HepG2 (cell line): Measurements from ENCODE around the gene TPRG1L. TPM values are rescaled to one million over a fixed set of nuclear protein-coding genes. Genes with fewer than 3 reads are reported as not detected.

Experiments
- CENPT ChIP-seq: sonication (generic); formaldehyde crosslinking; IDR thresholded peaks from 2 replicates; pipeline ENCODE4 v1.8.0; 2022; ENCODE audit warnings: low read depth, mild to moderate bottlenecking, moderate library complexity, missing genetic modification reagents
- CREM ChIP-seq, 2 experiments: sonication (generic) in 1 of 2; formaldehyde crosslinking in 1 of 2; IDR thresholded peaks; 2 replicates each; pipeline versions ENCODE4 v1.4.0 to v1.6.1; 2016 to 2020; ENCODE audit warnings: antibody characterized with exemption in 1 of 2, mild to moderate bottlenecking in 1 of 2, missing genetic modification reagents in 1 of 2
- DNMT3B ChIP-seq: conservative IDR thresholded peaks from 2 replicates; pipeline ENCODE4 v1.6.1; 2016; ENCODE audit warnings: missing biosample characterization, control low read depth
- FOXK2 ChIP-seq: fragments of 450-650 bp; IDR thresholded peaks from 2 replicates; pipeline ENCODE4 v1.6.1; 2016
- GMEB1 ChIP-seq: sonication (generic); formaldehyde crosslinking; IDR thresholded peaks from 2 replicates; pipeline ENCODE4 v1.5.1; 2020; ENCODE audit warnings: missing genetic modification reagents, mild to moderate bottlenecking, borderline replicate concordance
- HCFC1 ChIP-seq: fragments of 150-350 bp; IDR thresholded peaks from 2 replicates; pipeline ENCODE4 v1.6.1; 2014; ENCODE audit warnings: low read depth, low read length
- SUZ12 ChIP-seq: fragments of 150-350 bp; IDR thresholded peaks from 2 replicates; pipeline ENCODE4 v1.6.1; 2014; ENCODE audit warnings: low read depth, low read length
- ZNF572 ChIP-seq: sonication (generic); formaldehyde crosslinking; IDR thresholded peaks from 2 replicates; pipeline ENCODE4 v1.5.1; 2020; ENCODE audit warnings: mild to moderate bottlenecking, missing genetic modification reagents
- ZNF687 ChIP-seq: sonication (generic); formaldehyde crosslinking; IDR thresholded peaks from 2 replicates; pipeline ENCODE4 v1.5.1; 2020; ENCODE audit warnings: mild to moderate bottlenecking, missing genetic modification reagents, moderate library complexity
- ZNF749 ChIP-seq: sonication (generic); formaldehyde crosslinking; IDR thresholded peaks from 2 replicates; pipeline ENCODE4 v1.8.0; 2022; ENCODE audit warnings: mild to moderate bottlenecking, missing genetic modification reagents, moderate library complexity, borderline replicate concordance
- polyA plus RNA-seq, 8 experiments: library from polyadenylated mRNA; depleted of rRNA in 3 of 8; stranded (reverse) in 7 of 8; unstranded in 1 of 8; fragments of >200 nt; fragmentation: Illumina TruSeq in 4 of 8; extraction: Trizol in 4 of 8; gene quantifications; 2 replicates each; pipeline versions ENCODE4 v1.2.1 to v1.2.3, GENCODE V29; 2011 to 2016; ENCODE audit warnings: low read depth in 4 of 8, missing spikeins in 1 of 8, mixed read lengths in 1 of 8; ENCODE audit not compliant: insufficient read depth in 1 of 8
- total RNA-seq, 5 experiments: library from RNA; depleted of rRNA; stranded (reverse); fragments of >200 nt; fragmentation: Illumina TruSeq; extraction: Trizol; gene quantifications; 2 replicates each; pipeline ENCODE4 v1.2.3, GENCODE V29; 2016; ENCODE audit warnings: low read depth in 1 of 5
- TF ChIP-seq, protein P1 (sequence below): sonication (generic); formaldehyde crosslinking; IDR thresholded peaks from 2 replicates; pipeline ENCODE4 v1.4.0; 2020; ENCODE audit warnings: mild to moderate bottlenecking, missing genetic modification reagents, borderline replicate concordance
- TF ChIP-seq, protein P2 (sequence below): sonication (generic); formaldehyde crosslinking; IDR thresholded peaks from 2 replicates; pipeline ENCODE4 v1.9.0; 2021; ENCODE audit warnings: missing genetic modification reagents, mild to moderate bottlenecking, borderline replicate concordance
- TF ChIP-seq, protein P3 (sequence below): sonication (generic); formaldehyde crosslinking; IDR thresholded peaks from 2 replicates; pipeline ENCODE4 v1.5.0; 2020; ENCODE audit warnings: mild to moderate bottlenecking, missing genetic modification reagents, borderline replicate concordance

Gene TPRG1L
- total and polyA plus RNA-seq, 2 of the 13 experiments (the other 11 are each of a cell fraction or from before 2014, with no cell fraction given): 21.3 to 37.4 TPM

DNA sequence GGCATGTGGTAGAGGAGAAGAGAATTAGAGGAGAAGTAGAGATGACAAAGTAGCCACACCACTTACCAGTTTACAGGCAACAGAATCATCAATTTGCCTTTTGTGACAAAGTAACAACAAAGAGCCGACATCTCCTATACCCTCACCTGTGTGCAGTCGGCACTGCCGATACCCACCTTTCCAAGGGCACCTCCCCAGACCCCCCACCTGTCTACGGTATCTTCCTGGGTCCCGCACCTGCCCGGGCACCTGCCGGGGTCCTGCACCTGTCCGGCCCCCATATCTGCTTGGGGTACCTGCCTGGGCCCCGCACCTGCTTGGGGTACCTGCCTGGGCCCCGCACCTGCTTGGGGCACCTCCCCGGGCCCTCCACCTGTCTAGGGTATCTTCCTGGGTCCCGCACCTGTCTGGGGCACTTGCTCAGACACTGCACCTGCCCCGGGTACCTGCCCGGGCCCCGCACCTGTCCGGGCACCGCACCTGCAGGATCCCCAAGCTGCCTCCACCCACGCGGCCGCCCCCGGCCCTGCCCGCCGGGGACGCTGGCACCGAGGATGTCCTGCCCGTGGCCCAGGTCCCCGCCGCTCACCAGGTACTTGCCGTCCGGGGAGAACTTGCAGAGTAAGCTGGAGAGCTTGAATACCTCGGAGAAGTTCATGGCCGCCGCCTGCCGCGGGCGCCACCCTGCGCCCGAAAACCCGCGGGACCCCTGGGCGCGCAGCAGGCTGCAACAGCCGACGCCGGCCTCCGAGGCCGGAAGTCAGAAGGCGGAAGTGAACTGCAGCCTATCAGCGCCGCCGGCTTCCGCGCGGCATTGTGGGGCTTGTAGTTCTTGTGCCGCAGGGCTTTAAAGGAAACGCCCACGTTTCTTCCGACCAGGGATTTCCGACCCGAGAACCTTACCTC lies 24.8 kb downstream of the TPRG1L start, which contains the start of gene WRAP73 (continued):
- TF ChIP-seq ZNF687 (CRISPR knock-in tag): peak; percentile 80
- no peak for TF ChIP-seq FOXK2
- no peak for TF ChIP-seq CENPT
- peak; percentile 90 for TF ChIP-seq HCFC1
- peak; percentile 72 for TF ChIP-seq CREM (IDR thresholded peaks at IDR 0.05)
- TF ChIP-seq CREM (CRISPR knock-in tag; IDR thresholded peaks at IDR 0.05): no peak
- 0 out of 2 replicates have a peak, but pooled peaks have one; percentile 67 for TF ChIP-seq GMEB1 (CRISPR knock-in tag)
- TF ChIP-seq, protein P1, sequence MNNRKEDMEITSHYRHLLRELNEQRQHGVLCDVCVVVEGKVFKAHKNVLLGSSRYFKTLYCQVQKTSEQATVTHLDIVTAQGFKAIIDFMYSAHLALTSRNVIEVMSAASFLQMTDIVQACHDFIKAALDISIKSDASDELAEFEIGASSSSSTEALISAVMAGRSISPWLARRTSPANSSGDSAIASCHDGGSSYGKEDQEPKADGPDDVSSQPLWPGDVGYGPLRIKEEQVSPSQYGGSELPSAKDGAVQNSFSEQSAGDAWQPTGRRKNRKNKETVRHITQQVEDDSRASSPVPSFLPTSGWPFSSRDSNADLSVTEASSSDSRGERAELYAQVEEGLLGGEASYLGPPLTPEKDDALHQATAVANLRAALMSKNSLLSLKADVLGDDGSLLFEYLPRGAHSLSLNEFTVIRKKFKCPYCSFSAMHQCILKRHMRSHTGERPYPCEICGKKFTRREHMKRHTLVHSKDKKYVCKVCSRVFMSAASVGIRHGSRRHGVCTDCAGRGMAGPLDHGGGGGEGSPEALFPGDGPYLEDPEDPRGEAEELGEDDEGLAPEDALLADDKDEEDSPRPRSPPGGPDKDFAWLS: 0 out of 2 replicates have a peak, but pooled peaks have one; percentile 62
- peak; percentile 68 for TF ChIP-seq SUZ12
- TF ChIP-seq ZNF572 (CRISPR knock-in tag): peak; percentile 77; the same call in 1 of the 2 replicates
- TF ChIP-seq, protein P2, sequence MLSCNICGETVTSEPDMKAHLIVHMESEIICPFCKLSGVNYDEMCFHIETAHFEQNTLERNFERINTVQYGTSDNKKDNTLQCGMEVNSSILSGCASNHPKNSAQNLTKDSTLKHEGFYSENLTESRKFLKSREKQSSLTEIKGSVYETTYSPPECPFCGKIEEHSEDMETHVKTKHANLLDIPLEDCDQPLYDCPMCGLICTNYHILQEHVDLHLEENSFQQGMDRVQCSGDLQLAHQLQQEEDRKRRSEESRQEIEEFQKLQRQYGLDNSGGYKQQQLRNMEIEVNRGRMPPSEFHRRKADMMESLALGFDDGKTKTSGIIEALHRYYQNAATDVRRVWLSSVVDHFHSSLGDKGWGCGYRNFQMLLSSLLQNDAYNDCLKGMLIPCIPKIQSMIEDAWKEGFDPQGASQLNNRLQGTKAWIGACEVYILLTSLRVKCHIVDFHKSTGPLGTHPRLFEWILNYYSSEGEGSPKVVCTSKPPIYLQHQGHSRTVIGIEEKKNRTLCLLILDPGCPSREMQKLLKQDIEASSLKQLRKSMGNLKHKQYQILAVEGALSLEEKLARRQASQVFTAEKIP (CRISPR knock-in tag): no peak
- TF ChIP-seq ZNF749 (CRISPR knock-in tag): no peak
- TF ChIP-seq, protein P3, sequence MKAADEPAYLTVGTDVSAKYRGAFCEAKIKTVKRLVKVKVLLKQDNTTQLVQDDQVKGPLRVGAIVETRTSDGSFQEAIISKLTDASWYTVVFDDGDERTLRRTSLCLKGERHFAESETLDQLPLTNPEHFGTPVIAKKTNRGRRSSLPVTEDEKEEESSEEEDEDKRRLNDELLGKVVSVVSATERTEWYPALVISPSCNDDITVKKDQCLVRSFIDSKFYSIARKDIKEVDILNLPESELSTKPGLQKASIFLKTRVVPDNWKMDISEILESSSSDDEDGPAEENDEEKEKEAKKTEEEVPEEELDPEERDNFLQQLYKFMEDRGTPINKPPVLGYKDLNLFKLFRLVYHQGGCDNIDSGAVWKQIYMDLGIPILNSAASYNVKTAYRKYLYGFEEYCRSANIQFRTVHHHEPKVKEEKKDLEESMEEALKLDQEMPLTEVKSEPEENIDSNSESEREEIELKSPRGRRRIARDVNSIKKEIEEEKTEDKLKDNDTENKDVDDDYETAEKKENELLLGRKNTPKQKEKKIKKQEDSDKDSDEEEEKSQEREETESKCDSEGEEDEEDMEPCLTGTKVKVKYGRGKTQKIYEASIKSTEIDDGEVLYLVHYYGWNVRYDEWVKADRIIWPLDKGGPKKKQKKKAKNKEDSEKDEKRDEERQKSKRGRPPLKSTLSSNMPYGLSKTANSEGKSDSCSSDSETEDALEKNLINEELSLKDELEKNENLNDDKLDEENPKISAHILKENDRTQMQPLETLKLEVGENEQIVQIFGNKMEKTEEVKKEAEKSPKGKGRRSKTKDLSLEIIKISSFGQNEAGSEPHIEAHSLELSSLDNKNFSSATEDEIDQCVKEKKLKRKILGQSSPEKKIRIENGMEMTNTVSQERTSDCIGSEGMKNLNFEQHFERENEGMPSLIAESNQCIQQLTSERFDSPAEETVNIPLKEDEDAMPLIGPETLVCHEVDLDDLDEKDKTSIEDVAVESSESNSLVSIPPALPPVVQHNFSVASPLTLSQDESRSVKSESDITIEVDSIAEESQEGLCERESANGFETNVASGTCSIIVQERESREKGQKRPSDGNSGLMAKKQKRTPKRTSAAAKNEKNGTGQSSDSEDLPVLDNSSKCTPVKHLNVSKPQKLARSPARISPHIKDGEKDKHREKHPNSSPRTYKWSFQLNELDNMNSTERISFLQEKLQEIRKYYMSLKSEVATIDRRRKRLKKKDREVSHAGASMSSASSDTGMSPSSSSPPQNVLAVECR: peak; percentile 83
- no peak for TF ChIP-seq DNMT3B
